HepG2 (cell line): Measurements from ENCODE around the gene WNT3. TPM values are rescaled to one million over a fixed set of nuclear protein-coding genes. Genes with fewer than 3 reads are reported as not detected.
A peak's percentile ranks its signal among the peaks of the same experiment; 100 is the strongest.

Experiments used
- AGO1 ChIP-seq: fragments of 200-400 bp; formaldehyde crosslinking; IDR thresholded peaks from 2 replicates; pipeline ENCODE4 v1.6.1; 2017; ENCODE audit warnings: mild to moderate bottlenecking, low read depth, low read length, moderate library complexity; ENCODE audit not compliant: poor library complexity, severe bottlenecking
- CC2D1A ChIP-seq: sonication (generic); formaldehyde crosslinking; IDR thresholded peaks from 2 replicates; pipeline ENCODE4 v1.8.1; 2023; ENCODE audit warnings: mild to moderate bottlenecking, missing genetic modification reagents
- FOXJ3 ChIP-seq: sonication (generic); formaldehyde crosslinking; IDR thresholded peaks from 2 replicates; pipeline ENCODE4 v1.4.0; 2020; ENCODE audit warnings: missing genetic modification reagents, mild to moderate bottlenecking, borderline replicate concordance
- HCFC1 ChIP-seq: fragments of 150-350 bp; IDR thresholded peaks from 2 replicates; pipeline ENCODE4 v1.6.1; 2014; ENCODE audit warnings: low read depth, low read length
- HNRNPUL1 ChIP-seq: fragments of 200-400 bp; formaldehyde crosslinking; IDR thresholded peaks from 2 replicates; pipeline ENCODE4 v1.6.1; 2017; ENCODE audit warnings: low read depth, mild to moderate bottlenecking, low read length, moderate library complexity
- ISX ChIP-seq: sonication (generic); formaldehyde crosslinking; conservative IDR thresholded peaks from 2 replicates; pipeline ENCODE4 v1.5.0; 2020; ENCODE audit warnings: missing genetic modification reagents
- LCORL ChIP-seq, 2 experiments: fragments of 450-650 bp in 1 of 2; sonication (generic) in 1 of 2; formaldehyde crosslinking in 1 of 2; IDR thresholded peaks; 2 replicates each; pipeline versions ENCODE4 v1.5.0 to v1.6.1; 2017 to 2020; ENCODE audit warnings: antibody characterized with exemption in 1 of 2, missing genetic modification reagents in 1 of 2
- MAZ ChIP-seq, 2 experiments: sonication (generic) in 1 of 2; formaldehyde crosslinking in 1 of 2; IDR thresholded peaks; 2 replicates each; pipeline versions ENCODE4 v1.5.0 to v1.6.1; 2012 to 2020; ENCODE audit warnings: low read depth in 2 of 2, mild to moderate bottlenecking in 2 of 2, borderline replicate concordance in 1 of 2, improper control_type of control experiment in 1 of 2, low read length in 1 of 2, missing genetic modification reagents in 1 of 2, moderate library complexity in 1 of 2
- MIXL1 ChIP-seq: IDR thresholded peaks from 2 replicates; pipeline ENCODE4 v1.6.1; 2016
- NAIF1 ChIP-seq: sonication (generic); formaldehyde crosslinking; IDR thresholded peaks from 2 replicates; pipeline ENCODE4 v1.5.0; 2020; ENCODE audit warnings: mild to moderate bottlenecking, missing genetic modification reagents, borderline replicate concordance
- NFRKB ChIP-seq: fragments of 450-650 bp; IDR thresholded peaks from 2 replicates; pipeline ENCODE4 v1.6.1; 2017
- NRL ChIP-seq: sonication (generic); formaldehyde crosslinking; IDR thresholded peaks from 2 replicates; pipeline ENCODE4 v1.5.0; 2020; ENCODE audit warnings: missing genetic modification reagents, mild to moderate bottlenecking, moderate library complexity, borderline replicate concordance
- PHF5A ChIP-seq: IDR thresholded peaks from one replicate; pipeline ENCODE4 v1.6.1; 2018; ENCODE audit warnings: low read depth, missing genetic modification reagents; ENCODE audit not compliant: unreplicated experiment
- PPARG ChIP-seq: conservative IDR thresholded peaks from 2 replicates; pipeline ENCODE4 v1.6.1; 2016; ENCODE audit warnings: missing biosample characterization, missing genetic modification reagents
- PTBP1 ChIP-seq: fragments of 200-400 bp; formaldehyde crosslinking; IDR thresholded peaks from 2 replicates; pipeline ENCODE4 v1.6.1; 2018; ENCODE audit warnings: low read length, low read depth; ENCODE audit not compliant: poor library complexity, severe bottlenecking
- RAD21 ChIP-seq: fragments of 450-650 bp; formaldehyde crosslinking; IDR thresholded peaks from 2 replicates; pipeline ENCODE4 v1.5.0; 2020; ENCODE audit warnings: mild to moderate bottlenecking
- REPIN1 ChIP-seq: sonication (generic); formaldehyde crosslinking; IDR thresholded peaks from 2 replicates; pipeline ENCODE4 v1.8.0; 2022; ENCODE audit warnings: missing genetic modification reagents, low read depth, mild to moderate bottlenecking, borderline replicate concordance
- SYNCRIP ChIP-seq: fragments of 200-400 bp; formaldehyde crosslinking; IDR thresholded peaks from 2 replicates; pipeline ENCODE4 v1.6.1; 2018; ENCODE audit warnings: mild to moderate bottlenecking, low read depth, low read length; ENCODE audit not compliant: insufficient read depth
- ZFY ChIP-seq: sonication (generic); formaldehyde crosslinking; IDR thresholded peaks from 2 replicates; pipeline ENCODE4 v1.4.0; 2020; ENCODE audit warnings: missing genetic modification reagents
- ZKSCAN8 ChIP-seq: IDR thresholded peaks from 2 replicates; pipeline ENCODE4 v1.6.1; 2016; ENCODE audit warnings: borderline replicate concordance, missing genetic modification reagents, missing compliant biosample characterization
- ZNF383 ChIP-seq: sonication (generic); formaldehyde crosslinking; IDR thresholded peaks from 2 replicates; pipeline ENCODE4 v1.4.0; 2020; ENCODE audit warnings: missing genetic modification reagents, mild to moderate bottlenecking, borderline replicate concordance
- ZNF546 ChIP-seq: sonication (generic); formaldehyde crosslinking; conservative IDR thresholded peaks from 2 replicates; pipeline ENCODE4 v1.8.1; 2023; ENCODE audit warnings: mild to moderate bottlenecking, missing genetic modification reagents
- ZNF720 ChIP-seq: sonication (generic); formaldehyde crosslinking; IDR thresholded peaks from 2 replicates; pipeline ENCODE4 v1.4.0; 2020; ENCODE audit warnings: missing genetic modification reagents
- ZNF816 ChIP-seq: sonication (generic); formaldehyde crosslinking; IDR thresholded peaks from 2 replicates; pipeline ENCODE4 v1.8.0; 2022; ENCODE audit warnings: missing genetic modification reagents, mild to moderate bottlenecking, borderline replicate concordance
- polyA plus RNA-seq, 8 experiments: library from polyadenylated mRNA; depleted of rRNA in 3 of 8; stranded (reverse) in 7 of 8; unstranded in 1 of 8; fragments of >200 nt; fragmentation: Illumina TruSeq in 4 of 8; extraction: Trizol in 4 of 8; gene quantifications; 2 replicates each; pipeline versions ENCODE4 v1.2.1 to v1.2.3, GENCODE V29; 2011 to 2016; ENCODE audit warnings: low read depth in 4 of 8, missing spikeins in 1 of 8, mixed read lengths in 1 of 8; ENCODE audit not compliant: insufficient read depth in 1 of 8
- total RNA-seq, 5 experiments: library from RNA; depleted of rRNA; stranded (reverse); fragments of >200 nt; fragmentation: Illumina TruSeq; extraction: Trizol; gene quantifications; 2 replicates each; pipeline ENCODE4 v1.2.3, GENCODE V29; 2016; ENCODE audit warnings: low read depth in 1 of 5
- TF ChIP-seq, protein P1 (sequence below): sonication (generic); formaldehyde crosslinking; IDR thresholded peaks from 2 replicates; pipeline ENCODE4 v1.4.0; 2020; ENCODE audit warnings: missing genetic modification reagents
- TF ChIP-seq, protein P2 (sequence below): sonication (generic); formaldehyde crosslinking; IDR thresholded peaks from 2 replicates; pipeline ENCODE4 v1.5.0; 2020; ENCODE audit warnings: mild to moderate bottlenecking, missing genetic modification reagents, borderline replicate concordance

WNT3 gene
- total and polyA plus RNA-seq, 2 of the 13 experiments (the other 11 are each of a cell fraction or from before 2014, with no cell fraction given) = 8.5 to 10.3 TPM

DNA sequence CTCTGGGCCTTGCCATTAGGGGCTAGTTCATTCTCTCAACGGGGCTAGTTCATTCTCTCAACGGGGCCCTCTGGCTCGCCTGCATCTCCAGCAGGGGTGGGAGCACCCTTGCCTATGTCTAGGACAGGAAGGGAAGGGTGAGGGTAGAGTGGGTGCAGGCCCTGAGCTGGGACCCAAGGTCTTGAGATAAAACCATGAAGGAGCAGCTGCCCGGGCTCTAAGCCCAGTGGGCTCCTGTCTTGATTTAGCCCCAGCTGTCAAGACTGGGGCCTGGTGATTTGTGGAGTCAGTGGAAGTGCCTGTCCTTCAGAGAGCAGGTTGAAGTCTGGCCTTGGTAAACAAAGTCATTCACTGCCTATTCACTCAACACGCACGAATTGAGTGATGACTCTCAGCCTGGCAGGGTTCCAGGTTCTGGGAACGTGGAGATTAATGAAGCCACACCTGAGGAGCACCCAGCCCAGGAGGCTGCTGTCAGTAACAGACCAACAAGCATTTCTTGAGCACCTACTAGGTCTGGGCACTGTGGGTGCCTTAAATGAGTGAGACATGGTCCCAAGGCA lies 35.4 kb downstream of the WNT3 start (continued):
- no peak for TF ChIP-seq MAZ (IDR thresholded peaks at IDR 0.05; ENCODE audit: borderline replicate concordance, low read depth, low read length)
- TF ChIP-seq MAZ (CRISPR knock-in tag; IDR thresholded peaks at IDR 0.05; ENCODE audit: low read depth) = peak; percentile 60; the same call in 1 of the 2 replicates
- TF ChIP-seq RAD21 (CRISPR knock-in tag) = no peak
- TF ChIP-seq NAIF1 (CRISPR knock-in tag) = no peak
- TF ChIP-seq CC2D1A (CRISPR knock-in tag) = no peak
- no peak for TF ChIP-seq ISX
- TF ChIP-seq HNRNPUL1 = no peak
- TF ChIP-seq ZNF383 (CRISPR knock-in tag) = no peak
- no peak for TF ChIP-seq NRL (CRISPR knock-in tag)
- 0 out of 2 replicates have a peak, but pooled peaks have one; percentile 48 for TF ChIP-seq ZNF546 (CRISPR knock-in tag)
- no peak for TF ChIP-seq NFRKB
- TF ChIP-seq ZNF720 (CRISPR knock-in tag) = no peak
- peak; percentile 30; the same call in 1 of the 2 replicates for TF ChIP-seq ZFY (CRISPR knock-in tag)
- no peak for TF ChIP-seq FOXJ3 (CRISPR knock-in tag)
- no peak for TF ChIP-seq PTBP1
- no peak for TF ChIP-seq PPARG (CRISPR knock-in tag)
- TF ChIP-seq SYNCRIP = no peak
- TF ChIP-seq, protein P1, sequence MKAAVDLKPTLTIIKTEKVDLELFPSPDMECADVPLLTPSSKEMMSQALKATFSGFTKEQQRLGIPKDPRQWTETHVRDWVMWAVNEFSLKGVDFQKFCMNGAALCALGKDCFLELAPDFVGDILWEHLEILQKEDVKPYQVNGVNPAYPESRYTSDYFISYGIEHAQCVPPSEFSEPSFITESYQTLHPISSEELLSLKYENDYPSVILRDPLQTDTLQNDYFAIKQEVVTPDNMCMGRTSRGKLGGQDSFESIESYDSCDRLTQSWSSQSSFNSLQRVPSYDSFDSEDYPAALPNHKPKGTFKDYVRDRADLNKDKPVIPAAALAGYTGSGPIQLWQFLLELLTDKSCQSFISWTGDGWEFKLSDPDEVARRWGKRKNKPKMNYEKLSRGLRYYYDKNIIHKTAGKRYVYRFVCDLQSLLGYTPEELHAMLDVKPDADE (CRISPR knock-in tag) = no peak
- TF ChIP-seq LCORL (IDR thresholded peaks at IDR 0.05) = no peak
- TF ChIP-seq LCORL (CRISPR knock-in tag; IDR thresholded peaks at IDR 0.05) = peak; percentile 66
- peak; percentile 22; the same call in 1 of the 2 replicates for TF ChIP-seq ZKSCAN8 (CRISPR knock-in tag)
- peak; percentile 64; the same call in 1 of the 2 replicates for TF ChIP-seq MIXL1 (CRISPR knock-in tag)
- TF ChIP-seq, protein P2, sequence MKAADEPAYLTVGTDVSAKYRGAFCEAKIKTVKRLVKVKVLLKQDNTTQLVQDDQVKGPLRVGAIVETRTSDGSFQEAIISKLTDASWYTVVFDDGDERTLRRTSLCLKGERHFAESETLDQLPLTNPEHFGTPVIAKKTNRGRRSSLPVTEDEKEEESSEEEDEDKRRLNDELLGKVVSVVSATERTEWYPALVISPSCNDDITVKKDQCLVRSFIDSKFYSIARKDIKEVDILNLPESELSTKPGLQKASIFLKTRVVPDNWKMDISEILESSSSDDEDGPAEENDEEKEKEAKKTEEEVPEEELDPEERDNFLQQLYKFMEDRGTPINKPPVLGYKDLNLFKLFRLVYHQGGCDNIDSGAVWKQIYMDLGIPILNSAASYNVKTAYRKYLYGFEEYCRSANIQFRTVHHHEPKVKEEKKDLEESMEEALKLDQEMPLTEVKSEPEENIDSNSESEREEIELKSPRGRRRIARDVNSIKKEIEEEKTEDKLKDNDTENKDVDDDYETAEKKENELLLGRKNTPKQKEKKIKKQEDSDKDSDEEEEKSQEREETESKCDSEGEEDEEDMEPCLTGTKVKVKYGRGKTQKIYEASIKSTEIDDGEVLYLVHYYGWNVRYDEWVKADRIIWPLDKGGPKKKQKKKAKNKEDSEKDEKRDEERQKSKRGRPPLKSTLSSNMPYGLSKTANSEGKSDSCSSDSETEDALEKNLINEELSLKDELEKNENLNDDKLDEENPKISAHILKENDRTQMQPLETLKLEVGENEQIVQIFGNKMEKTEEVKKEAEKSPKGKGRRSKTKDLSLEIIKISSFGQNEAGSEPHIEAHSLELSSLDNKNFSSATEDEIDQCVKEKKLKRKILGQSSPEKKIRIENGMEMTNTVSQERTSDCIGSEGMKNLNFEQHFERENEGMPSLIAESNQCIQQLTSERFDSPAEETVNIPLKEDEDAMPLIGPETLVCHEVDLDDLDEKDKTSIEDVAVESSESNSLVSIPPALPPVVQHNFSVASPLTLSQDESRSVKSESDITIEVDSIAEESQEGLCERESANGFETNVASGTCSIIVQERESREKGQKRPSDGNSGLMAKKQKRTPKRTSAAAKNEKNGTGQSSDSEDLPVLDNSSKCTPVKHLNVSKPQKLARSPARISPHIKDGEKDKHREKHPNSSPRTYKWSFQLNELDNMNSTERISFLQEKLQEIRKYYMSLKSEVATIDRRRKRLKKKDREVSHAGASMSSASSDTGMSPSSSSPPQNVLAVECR = 0 out of 2 replicates have a peak, but pooled peaks have one; percentile 20
- no peak for TF ChIP-seq ZNF816
- no peak for TF ChIP-seq HCFC1
- TF ChIP-seq PHF5A (CRISPR knock-in tag) = peak; percentile 83
- no peak for TF ChIP-seq AGO1
- TF ChIP-seq REPIN1 = no peak
